HG02870 (cell line): Measurements from ENCODE around the gene PIK3C2G.
"Not testable (repeated sequence)": the region's sequence is repeated elsewhere in the genome, so short reads cannot be mapped to it uniquely, and the experiment has no call there.

Source experiments
- ATAC-seq: cut with Tn5 transposase; IDR thresholded peaks from one replicate; pipeline ENCODE4 v1.9.1; 2021; ENCODE audit warnings: mild to moderate bottlenecking, moderate library complexity; ENCODE audit not compliant: unreplicated experiment

Gene PIK3C2G

GRCh38 chr12:18261273-18261672 lies at the start of gene PIK3C2G:
TSS of gene PIK3C2G (plus strand) at chr12:18261518. CDS start at chr12:18282082, 20,564 bp downstream.
- no peak for ATAC-seq

- no peak for ATAC-seq
Observed at GRCh38 chr12:18217966-18218365, 43.4 kb upstream of the PIK3C2G start.

- no peak for ATAC-seq
Observed at GRCh38 chr12:18221726-18222125, 39.6 kb upstream of the PIK3C2G start.

GRCh38 chr12:18222699-18223098 lies 38.6 kb upstream of the PIK3C2G start:
- no peak for ATAC-seq

GRCh38 chr12:18224745-18225144 lies 36.6 kb upstream of the PIK3C2G start:
- no peak for ATAC-seq

GRCh38 chr12:18239526-18239925 lies 21.8 kb upstream of the PIK3C2G start:
- no peak for ATAC-seq

- no peak for ATAC-seq
Observed at GRCh38 chr12:18242380-18243089, 18.8 kb upstream of the PIK3C2G start.

GRCh38 chr12:18243238-18243637 lies 18.1 kb upstream of the PIK3C2G start:
- no peak for ATAC-seq

- ATAC-seq, result no peak
Observed at GRCh38 chr12:18246066-18246465, 15.3 kb upstream of the PIK3C2G start.

GRCh38 chr12:18250313-18250916 lies 10.9 kb upstream of the PIK3C2G start:
- no peak for ATAC-seq

GRCh38 chr12:18254081-18254480 lies 7.2 kb upstream of the PIK3C2G start:
- ATAC-seq, result no peak

- ATAC-seq, result not testable (repeated sequence)
Observed at GRCh38 chr12:18255004-18255403, 6.3 kb upstream of the PIK3C2G start.

- no peak for ATAC-seq
Observed at GRCh38 chr12:18257251-18257650, 4.1 kb upstream of the PIK3C2G start.

- ATAC-seq, result no peak
Observed at GRCh38 chr12:18258929-18259328, 2.4 kb upstream of the PIK3C2G start.

GRCh38 chr12:18259906-18260682 lies 1.2 kb upstream of the PIK3C2G start:
- ATAC-seq, result no peak

- ATAC-seq, result no peak
Observed at GRCh38 chr12:18261906-18262305, 588 bp downstream of the PIK3C2G start.

GRCh38 chr12:18262514-18262913 lies 1.2 kb downstream of the PIK3C2G start:
- no peak for ATAC-seq

GRCh38 chr12:18264581-18265075 lies 3.3 kb downstream of the PIK3C2G start:
- no peak for ATAC-seq

GRCh38 chr12:18267427-18268099 lies 6.2 kb downstream of the PIK3C2G start:
- no peak for ATAC-seq

GRCh38 chr12:18270958-18271460 lies 9.7 kb downstream of the PIK3C2G start:
- no peak for ATAC-seq

GRCh38 chr12:18275981-18276380 lies 14.7 kb downstream of the PIK3C2G start:
- no peak for ATAC-seq
